NCI-H146 treated with DMSO at 0.1 percent for 48 hours (cell line): ENCODE results near the gene RRBP1.
A peak's percentile ranks its signal among the peaks of the same experiment; 100 is the strongest.
"Not testable (repeated sequence)": the region's sequence is repeated elsewhere in the genome, so short reads cannot be mapped to it uniquely, and the experiment has no call there.

Experiments
- DNase-seq: peaks from one replicate; lab custom pipeline; 2025; ENCODE audit not compliant: unreplicated experiment; lab: John Stamatoyannopoulos, UW

The RRBP1 gene

GRCh38 chr20:17709361-17710293 is 27.6 kb upstream of the RRBP1 start:
- no peak for DNase-seq

GRCh38 chr20:17708675-17709360 is 26.8 kb upstream of the RRBP1 start:
- DNase-seq: no peak

DNA sequence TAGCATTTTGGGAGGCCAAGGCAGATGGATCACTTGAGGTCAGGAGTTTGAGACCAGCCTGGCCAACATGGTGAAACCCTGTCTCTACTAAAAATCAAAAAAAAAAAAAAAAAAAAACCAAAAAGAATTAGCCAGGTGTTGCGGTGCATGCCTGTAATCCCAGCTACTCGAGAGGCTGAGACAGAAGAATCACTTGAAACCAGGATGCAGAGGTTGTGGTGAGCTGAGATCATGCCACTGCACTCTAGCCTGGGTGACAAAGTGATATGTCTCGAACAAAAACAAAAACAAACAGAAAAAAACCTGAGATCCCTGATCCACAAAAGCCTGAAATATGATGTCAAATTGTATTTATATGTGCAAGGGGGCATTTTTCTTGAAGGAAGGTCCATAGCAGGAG is 25.9 kb upstream of the RRBP1 start:
- not testable (repeated sequence) for DNase-seq

- DNase-seq: no peak
Observed at GRCh38 chr20:17706632-17707031, 24.6 kb upstream of the RRBP1 start.

- no peak for DNase-seq
Observed at GRCh38 chr20:17705916-17706315, 23.9 kb upstream of the RRBP1 start.

DNA sequence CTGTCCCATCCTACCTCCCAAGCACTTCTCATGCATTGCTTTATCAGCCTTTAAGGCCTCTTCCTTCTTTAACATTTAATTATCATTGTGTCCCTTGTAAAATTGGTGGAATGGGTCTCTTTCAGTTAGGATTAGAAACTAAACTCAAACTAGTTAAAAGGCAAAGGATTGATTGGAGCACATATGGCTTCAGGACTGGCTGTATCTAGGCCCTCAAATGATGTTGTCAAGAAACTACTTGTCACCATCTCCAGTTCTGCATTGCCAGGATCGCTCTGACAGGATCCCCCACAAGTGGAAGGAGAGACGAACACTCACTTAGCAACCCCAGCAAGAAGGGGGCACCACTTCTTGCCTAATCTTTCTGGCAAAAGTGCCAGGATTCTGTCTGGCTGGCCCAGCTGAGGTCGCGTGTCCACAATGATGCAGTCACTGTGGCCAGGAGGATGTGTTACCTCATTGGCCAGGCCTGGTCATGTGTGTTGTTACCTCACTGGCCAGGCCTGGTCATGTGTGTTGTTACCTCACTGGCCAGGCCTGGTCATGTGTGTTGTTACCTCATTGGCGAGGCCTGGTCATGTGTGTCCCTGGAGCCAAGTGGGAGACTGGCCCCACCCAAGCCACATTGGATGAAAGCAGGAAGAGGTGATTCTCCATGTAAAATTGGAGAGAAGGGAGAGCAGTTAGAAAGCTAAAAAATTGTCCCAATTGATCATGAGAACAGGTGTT is 22.7 kb upstream of the RRBP1 start:
- DNase-seq: no peak

DNA sequence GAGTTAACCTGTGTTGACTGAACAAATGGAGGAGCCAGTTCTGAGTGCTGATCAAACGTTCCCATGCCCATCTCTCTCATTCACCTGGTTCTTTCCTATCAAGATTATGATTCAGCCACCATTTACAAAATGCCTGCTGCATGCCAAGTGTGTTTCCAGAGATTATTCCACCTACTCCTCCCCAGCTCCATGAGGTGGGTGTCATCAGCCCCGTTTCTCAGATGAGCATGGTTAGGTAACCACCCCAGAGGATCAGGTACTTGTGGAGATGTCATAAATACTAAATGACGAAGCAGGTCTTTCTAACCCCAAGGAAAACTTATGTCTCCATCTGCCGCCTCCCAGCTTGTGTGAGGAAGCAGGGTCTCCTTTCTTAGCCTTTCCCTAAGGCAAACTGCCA is 19.8 kb upstream of the RRBP1 start:
- no peak for DNase-seq

- DNase-seq: no peak
Observed at GRCh38 chr20:17700637-17701036, 18.6 kb upstream of the RRBP1 start.

- no peak for DNase-seq
Observed at GRCh38 chr20:17699931-17700351, 17.9 kb upstream of the RRBP1 start, which contains the start of gene BANF2. Gene BANF2 (plus strand): TSS chr20:17699966. CDS start chr20:17725026, 25,060 bp downstream.

GRCh38 chr20:17698384-17698783 is 16.3 kb upstream of the RRBP1 start:
- peak; percentile 26 for DNase-seq

GRCh38 chr20:17697171-17697570 is 15.1 kb upstream of the RRBP1 start:
- no peak for DNase-seq

- no peak for DNase-seq
Observed at GRCh38 chr20:17696287-17696686, 14.2 kb upstream of the RRBP1 start.

DNA sequence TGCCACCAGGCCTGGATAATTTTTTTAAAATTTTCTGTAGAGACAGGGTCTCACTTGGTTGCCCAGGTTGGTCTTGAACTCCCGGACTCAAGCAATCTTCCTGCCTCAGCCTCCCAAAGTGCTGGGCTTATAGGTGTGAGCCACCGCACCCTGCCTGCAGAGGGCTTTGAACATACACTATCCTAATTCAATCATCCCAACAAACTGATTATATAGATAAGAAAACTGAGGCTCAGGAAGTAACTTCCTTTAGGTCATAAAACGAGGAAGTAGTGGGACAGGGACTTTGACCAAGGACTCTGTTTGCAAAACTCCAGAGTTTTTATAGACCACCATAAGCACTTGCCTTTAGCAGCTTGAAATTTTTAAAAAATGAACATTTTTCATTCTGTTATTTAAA is 12.7 kb upstream of the RRBP1 start:
- DNase-seq: no peak

GRCh38 chr20:17693444-17694001 is 11.5 kb upstream of the RRBP1 start:
- DNase-seq: no peak

- no peak for DNase-seq
Observed at GRCh38 chr20:17691758-17692157, 9.7 kb upstream of the RRBP1 start.

GRCh38 chr20:17690144-17690543 is 8.1 kb upstream of the RRBP1 start:
- no peak for DNase-seq

- no peak for DNase-seq
Observed at GRCh38 chr20:17688965-17689364, 6.9 kb upstream of the RRBP1 start.

DNA sequence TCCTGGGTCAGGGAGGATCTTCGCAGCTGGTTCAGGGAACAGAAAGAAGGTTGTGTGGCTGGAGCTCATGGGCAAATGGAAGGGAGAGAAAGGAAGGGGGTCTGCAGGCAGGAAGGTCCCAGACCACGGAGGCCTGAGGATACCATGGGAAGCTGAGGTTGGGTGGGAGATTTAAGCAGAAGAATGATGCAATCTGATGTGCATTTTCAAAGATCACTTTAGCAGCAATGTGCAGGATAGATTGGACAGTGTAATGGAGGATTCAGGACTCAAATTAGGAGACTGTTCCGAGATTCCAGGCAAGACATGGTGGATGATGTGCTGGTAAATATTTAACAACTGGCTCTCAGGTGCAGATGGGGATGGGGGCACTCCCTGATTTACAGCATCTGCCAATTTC is 5.8 kb upstream of the RRBP1 start:
- DNase-seq: no peak

DNA sequence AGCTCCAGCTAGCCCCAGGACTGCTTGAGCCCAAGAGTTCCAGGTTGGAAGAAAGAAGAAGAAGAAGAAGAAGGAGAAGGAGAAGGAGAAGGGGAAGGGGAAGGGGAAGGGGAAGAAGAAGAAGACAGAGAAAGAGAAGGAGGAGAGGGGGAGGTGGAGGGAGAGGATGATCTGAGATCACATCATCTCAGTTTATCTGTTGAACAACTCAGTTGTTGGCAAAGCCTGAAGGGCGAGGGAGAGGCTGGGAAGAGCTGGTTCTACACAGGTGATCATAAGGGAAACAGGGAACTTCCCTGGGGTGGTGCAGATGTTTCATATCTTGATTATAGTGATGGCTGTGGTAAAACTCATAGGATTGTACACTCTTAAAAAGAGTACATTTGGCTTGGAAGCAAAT is 3.1 kb upstream of the RRBP1 start:
- DNase-seq: no peak

DNA sequence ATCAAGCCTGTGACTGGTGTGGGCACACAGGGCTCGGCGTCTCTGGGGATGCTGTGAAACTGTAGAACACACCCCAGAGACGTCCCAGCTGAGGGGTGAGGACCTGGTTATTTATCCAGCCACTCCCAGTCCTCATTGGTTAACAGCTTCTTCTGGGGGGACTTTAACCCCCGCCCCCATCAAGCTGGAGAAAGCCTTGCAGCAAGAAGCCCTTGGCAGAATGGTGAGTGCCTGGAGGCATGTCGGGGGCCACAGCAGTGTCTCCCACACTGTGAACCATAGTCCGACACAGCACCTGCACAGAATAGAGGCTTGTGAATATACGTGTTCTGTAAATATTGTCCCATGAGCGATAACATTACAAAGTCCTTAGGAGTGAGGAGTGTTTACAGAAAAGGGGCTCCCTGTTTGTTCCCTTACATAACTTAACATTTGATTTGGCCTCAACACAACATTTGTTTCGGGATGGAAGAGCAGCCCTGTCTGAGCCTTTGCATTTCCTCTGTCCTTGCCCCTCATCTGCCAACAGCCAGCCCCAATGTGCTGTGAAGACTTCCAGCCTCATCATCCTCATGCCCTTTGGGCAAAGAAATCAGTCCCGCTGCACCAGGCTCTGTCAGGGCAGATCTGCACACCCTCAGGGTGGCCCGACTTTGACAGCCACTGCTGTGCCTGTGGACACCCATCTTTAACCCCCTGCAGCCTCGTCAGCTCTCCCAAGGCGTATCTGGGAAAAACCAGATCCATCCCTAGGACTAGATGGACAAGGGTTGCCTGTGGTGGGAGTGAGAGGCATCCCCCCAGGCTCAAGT is 2.2 kb upstream of the RRBP1 start:
- DNase-seq: no peak
